Erythroblast (primary cell): ENCODE data around the gene PAK5.

Experiments used
- GATA1 ChIP-seq: IDR thresholded peaks from 2 replicates; pipeline ENCODE4 v1.6.1; 2011; ENCODE audit warnings: low read depth, mild to moderate bottlenecking, control low read depth, low read length, moderate library complexity
- POLR2A ChIP-seq: IDR thresholded peaks from 2 replicates; pipeline ENCODE4 v1.6.1; 2011; ENCODE audit warnings: mild to moderate bottlenecking, low read length

- TF ChIP-seq GATA1 (no peak), POLR2A (no peak)
These were observed 220.9 kb downstream of the PAK5 start for GRCh38 chr20:9617940-9618339.
